Cardiac fibroblast (primary cell): ENCODE data around the gene ZNF441.

ENCODE experiments used
- DNase-seq, 2 donors: peaks; one replicate each; pipeline versions ENCODE4 v3.0.0 to v3.0.0-alpha.2; 2010; ENCODE audit warnings: low read depth in 2 of 2
- H3K4me3 ChIP-seq, 2 donors: replicated peaks in 1 of 2; 1 replicate in 1 of 2; 2 replicates in 1 of 2; pipeline ENCODE4 v1.5.1; 2011; ENCODE audit warnings: low read depth in 2 of 2, low read length in 2 of 2, mild to moderate bottlenecking in 2 of 2, moderate library complexity in 1 of 2
- TF ChIP-seq, protein P1 (sequence below): IDR thresholded peaks from one replicate; pipeline ENCODE4 v1.5.1; 2011; ENCODE audit warnings: low read depth, mild to moderate bottlenecking, low read length, inconsistent platforms

The ZNF441 gene

DNA sequence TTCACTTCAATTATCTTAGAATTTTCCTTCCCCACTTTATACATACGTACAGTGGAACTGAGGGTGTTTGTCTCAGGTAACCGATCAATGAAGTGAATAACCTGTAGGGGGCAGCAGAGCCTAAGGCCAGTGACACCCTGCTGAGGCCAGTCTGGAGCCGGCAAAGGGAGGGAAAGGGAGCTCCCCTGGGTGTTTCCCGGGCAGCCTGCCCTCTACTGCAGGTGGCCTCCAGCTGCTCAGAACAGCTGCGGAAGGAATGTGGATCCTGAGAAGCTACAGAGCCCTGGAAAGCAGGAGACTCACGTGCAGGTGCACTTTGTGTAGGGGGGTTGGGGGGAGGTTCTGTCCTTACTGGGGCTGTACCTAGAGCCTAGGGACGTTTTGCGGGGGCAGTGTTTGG is 30.7 kb downstream of the ZNF441 start:
- DNase-seq: peak; percentile 92 to 93
- TF ChIP-seq, protein P1, sequence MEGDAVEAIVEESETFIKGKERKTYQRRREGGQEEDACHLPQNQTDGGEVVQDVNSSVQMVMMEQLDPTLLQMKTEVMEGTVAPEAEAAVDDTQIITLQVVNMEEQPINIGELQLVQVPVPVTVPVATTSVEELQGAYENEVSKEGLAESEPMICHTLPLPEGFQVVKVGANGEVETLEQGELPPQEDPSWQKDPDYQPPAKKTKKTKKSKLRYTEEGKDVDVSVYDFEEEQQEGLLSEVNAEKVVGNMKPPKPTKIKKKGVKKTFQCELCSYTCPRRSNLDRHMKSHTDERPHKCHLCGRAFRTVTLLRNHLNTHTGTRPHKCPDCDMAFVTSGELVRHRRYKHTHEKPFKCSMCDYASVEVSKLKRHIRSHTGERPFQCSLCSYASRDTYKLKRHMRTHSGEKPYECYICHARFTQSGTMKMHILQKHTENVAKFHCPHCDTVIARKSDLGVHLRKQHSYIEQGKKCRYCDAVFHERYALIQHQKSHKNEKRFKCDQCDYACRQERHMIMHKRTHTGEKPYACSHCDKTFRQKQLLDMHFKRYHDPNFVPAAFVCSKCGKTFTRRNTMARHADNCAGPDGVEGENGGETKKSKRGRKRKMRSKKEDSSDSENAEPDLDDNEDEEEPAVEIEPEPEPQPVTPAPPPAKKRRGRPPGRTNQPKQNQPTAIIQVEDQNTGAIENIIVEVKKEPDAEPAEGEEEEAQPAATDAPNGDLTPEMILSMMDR: peak; percentile 84
- H3K4me3 ChIP-seq: no peak overlapping the region

DNA sequence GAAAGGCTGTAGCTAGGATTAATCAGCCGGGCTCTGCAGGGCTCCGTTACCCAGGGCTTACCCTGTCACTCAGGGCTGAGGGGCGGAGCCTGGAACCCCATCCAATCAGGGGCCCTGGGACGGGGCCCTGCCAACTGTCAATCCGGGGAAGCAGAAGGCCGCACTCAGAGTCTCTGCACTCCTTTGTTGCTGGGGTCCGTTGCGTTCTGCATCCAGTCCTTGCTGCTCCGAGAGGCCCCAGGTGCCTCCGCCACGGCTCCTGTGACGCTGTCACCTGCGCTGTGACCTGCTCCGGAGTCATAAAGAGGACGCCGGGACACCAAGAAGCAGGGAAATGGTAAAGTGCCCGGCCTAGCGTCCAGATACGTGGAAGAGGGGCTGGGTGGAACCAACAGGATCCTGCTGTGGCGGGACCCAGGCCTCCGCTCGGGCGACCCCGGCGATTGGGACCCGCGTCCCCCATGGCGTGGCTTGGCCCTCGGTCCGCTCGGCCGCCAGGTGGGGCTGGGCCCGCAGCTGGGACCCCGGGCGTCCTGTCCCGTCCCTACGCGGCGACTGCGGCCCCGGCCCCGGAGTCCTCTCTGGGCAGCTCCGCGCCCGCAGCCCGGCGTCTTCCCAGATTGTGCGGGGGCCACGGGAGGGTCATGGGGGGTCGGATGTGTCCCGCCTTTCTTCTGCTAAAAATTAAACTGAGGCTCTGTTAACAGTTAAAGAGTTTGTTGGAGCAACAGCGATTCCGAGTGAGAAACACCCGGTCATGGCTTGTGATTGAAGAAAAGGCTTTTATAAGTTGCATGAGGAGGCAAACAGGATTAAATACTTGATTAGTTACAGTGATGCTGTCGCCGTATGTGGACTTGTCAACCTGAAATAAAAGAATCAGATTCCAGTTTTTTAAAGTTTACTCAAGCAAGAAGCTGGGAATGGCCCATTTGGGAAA is 31.9 kb downstream of the ZNF441 start, which contains the start of gene ZNF491:
ZNF491 (plus strand) TSS at position 133 of the 940 bp plus-strand sequence. CDS start 7,431 bp downstream, outside the sequence.
- peak; percentile 85 to 87 for DNase-seq
- TF ChIP-seq, protein P1: no peak
- H3K4me3 ChIP-seq: peak within 1 kb of the TSS; percentile 74 to 80

DNA sequence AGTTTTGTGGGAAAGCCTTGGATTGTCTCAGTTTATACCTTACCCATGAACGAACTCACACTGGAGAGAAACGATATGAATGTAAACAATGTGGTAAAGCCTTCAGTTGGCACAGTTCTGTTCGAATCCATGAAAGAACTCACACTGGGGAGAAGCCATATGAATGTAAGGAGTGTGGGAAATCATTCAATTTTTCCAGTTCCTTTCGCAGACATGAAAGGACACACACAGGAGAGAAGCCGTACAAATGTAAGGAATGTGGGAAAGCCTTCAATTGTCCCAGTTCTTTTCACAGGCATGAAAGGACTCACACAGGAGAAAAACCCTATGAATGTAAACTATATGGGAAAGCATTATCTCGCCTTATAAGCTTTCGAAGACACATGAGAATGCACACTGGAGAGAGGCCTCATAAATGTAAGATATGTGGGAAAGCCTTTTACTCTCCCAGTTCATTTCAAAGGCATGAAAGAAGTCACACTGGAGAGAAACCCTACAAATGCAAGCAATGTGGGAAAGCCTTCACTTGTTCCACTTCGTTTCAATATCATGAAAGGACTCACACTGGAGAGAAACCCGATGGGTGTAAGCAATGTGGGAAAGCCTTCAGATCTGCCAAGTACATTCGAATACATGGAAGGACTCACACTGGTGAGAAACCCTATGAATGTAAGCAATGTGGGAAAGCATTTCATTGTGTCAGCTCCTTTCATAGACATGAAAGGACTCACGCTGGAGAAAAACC is 39.7 kb downstream of the ZNF441 start:
- H3K4me3 ChIP-seq: no peak overlapping the region
- peak in 1 of 2 donors; percentile 14 for DNase-seq
- TF ChIP-seq, protein P1: no peak

DNA sequence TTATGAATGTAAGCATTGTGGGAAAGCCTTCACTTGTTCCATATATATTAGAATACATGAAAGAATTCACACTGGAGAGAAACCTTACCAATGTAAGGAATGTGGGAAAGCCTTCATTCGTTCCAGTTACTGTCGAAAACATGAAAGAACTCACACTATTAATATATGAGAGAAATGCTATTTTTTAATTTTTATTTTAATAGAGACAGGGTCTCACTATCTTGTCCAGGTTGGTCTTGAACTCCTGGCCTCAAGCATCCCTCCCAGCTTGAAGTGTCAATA is 40.2 kb downstream of the ZNF441 start:
- no peak overlapping the region for H3K4me3 ChIP-seq
- TF ChIP-seq, protein P1: no peak
- no peak for DNase-seq

DNA sequence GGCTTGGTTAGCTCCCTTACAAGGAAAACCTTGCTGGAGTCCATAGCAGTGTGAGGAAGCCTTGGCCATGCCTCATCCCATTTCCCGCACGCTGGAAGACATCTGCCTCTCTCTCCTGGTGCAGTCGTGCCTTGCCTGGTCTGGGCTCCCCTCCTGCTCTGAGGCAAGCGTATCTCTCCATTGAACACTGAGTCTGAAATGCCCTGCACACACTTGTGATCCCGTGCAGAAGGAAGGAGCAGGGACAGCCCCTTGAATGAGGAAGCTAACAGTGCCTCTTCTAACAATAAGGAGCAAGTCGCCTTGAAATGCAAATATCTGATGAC is 46.9 kb downstream of the ZNF441 start:
- peak overlapping the region; percentile 85 to 94 for H3K4me3 ChIP-seq
- DNase-seq: no peak
- TF ChIP-seq, protein P1: no peak

DNA sequence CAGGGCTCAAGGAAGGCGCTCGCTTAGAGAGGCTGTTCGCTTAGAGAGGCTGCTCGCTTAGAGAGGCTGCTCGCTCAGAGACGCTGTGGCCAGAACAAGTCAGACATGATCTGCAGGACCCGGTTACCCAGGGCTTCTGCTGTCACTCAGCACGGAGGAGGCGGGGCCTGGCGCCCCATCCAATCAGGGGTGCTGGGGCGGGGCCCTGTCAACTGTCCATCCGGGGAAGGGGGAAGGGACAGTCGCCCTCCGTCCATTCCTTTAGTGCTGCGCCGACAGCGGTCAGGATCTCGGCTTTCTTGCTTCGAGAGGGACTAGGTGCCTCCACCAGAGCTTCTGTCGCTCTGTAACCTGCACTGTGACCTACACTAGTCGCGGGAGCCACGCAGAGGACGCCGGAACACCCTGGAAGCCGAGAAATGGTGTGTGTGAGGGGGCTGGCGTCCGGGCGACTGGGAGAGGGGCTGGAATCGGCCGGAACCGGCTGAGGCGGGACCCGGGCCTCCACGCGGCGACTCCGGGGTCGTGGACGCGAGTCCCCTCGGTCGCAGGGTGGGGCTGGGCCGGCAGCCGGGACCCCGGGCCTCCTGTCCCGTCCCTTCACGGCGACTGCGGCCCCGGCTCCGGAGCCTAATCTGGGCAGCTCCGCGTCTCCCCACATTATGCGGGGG is 47.4 kb downstream of the ZNF441 start, which contains the start of gene ZNF440:
ZNF440 (plus strand) TSS at position 245 of the 671 bp plus-strand sequence; CDS start at position 420, 175 bp downstream.
- DNase-seq: peak; percentile 92 to 94
- TF ChIP-seq, protein P1: no peak
- peak within 1 kb of the TSS; percentile 85 to 94 for H3K4me3 ChIP-seq
